Cardiac muscle cell (in vitro differentiated cells and primary cell): ENCODE measurements around the gene SPATA22. TPM values are rescaled to one million over a fixed set of nuclear protein-coding genes. Genes with fewer than 3 reads are reported as not detected.
"Not testable (repeated sequence)": the region's sequence is repeated elsewhere in the genome, so short reads cannot be mapped to it uniquely, and the experiment has no call there.

Experiments
- DNase-seq, 2 donors: peaks; one replicate each; pipeline versions ENCODE4 v3.0.0 to v3.0.0-alpha.2; 2010 to 2017; ENCODE audit warnings: low read depth in 1 of 2, low spot score in 1 of 2
- H3K27ac ChIP-seq: fragments of 200-600 bp; sonication (generic); 2 replicates; pipeline ENCODE4 v1.5.1; 2016
- H3K27me3 ChIP-seq: fragments of 200-600 bp; sonication (generic); 2 replicates; pipeline ENCODE4 v1.6.0; 2016; ENCODE audit warnings: control low read depth
- H3K36me3 ChIP-seq: fragments of 200-600 bp; sonication (generic); 2 replicates; pipeline ENCODE4 v1.5.1; 2016; ENCODE audit warnings: control low read depth
- H3K4me1 ChIP-seq: fragments of 200-600 bp; sonication (generic); 2 replicates; pipeline ENCODE4 v1.8.1; 2017; ENCODE audit warnings: low read depth, mild to moderate bottlenecking, mixed run types
- H3K4me3 ChIP-seq: fragments of 200-600 bp; sonication (generic); 2 replicates; pipeline ENCODE4 v1.5.1; 2016; ENCODE audit warnings: mild to moderate bottlenecking
- H3K9me3 ChIP-seq: fragments of 200-600 bp; sonication (generic); 2 replicates; pipeline ENCODE4 v1.5.1; 2017; ENCODE audit warnings: low read depth, mild to moderate bottlenecking, control low read depth
- polyA plus RNA-seq: library from polyadenylated mRNA; unstranded; fragments of >200 nt; fragmentation: Nextera tagmentation; extraction: Ambion mirVana; gene quantifications from 2 replicates; pipeline ENCODE4 v1.2.1, GENCODE V29; 2016
- total RNA-seq: library from RNA; depleted of rRNA; stranded (reverse); fragments of >200 nt; gene quantifications from 2 replicates; pipeline ENCODE4 v1.2.3, GENCODE V29; 2016
- TF ChIP-seq, protein P1 (sequence below): IDR thresholded peaks from 2 replicates; pipeline ENCODE4 v1.5.1; 2012; ENCODE audit warnings: low read depth, mild to moderate bottlenecking, low read length

Gene SPATA22
- total and polyA plus RNA-seq, 2 experiments from 2014 or later = not detected

DNA sequence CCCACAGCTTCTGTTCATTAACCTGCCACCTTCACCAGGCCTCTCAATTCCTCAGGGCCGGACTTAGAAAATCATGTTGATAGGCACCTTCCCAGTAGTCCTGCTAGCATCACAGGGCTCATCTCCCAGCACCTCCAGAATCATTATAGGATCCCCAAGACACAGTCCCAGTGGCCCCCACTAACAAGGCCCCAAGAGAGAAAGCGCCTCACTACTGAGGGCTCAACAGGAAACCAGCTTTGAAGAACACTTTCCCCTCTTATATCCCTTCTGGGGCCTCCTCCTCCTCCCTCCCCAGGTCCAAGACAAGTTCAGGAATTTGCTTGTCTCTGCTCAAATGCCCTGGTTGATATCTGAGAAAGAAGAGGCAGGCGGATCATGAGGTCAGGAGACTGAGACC, 60.5 kb downstream of the SPATA22 start, which contains the start of gene OR3A3:
TSS of gene OR3A3 (plus strand) at position 301 of the 400 bp plus-strand sequence.
- H3K27ac ChIP-seq = no peak within 1 kb of the TSS

DNA sequence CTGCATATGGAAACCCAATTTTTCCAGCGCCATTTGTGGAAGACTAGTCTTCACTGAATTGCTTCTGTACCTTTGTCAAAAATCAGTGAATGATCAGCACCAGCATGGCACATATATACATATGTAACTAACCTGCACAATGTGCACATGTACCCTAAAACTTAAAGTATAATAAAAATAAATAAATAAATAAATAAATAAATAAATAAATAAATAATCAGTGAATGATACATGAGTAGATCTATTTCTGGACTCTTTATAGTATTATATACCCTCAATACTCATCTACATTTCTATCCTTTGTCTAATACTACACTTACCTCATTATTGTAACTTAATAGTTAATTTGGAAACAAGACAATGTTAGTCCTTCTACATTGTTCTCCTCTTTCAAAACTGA, 67.8 kb downstream of the SPATA22 start:
- not testable (repeated sequence) for H3K9me3 ChIP-seq, H3K4me3 ChIP-seq, H3K27me3 ChIP-seq, DNase-seq, H3K36me3 ChIP-seq, H3K27ac ChIP-seq, H3K4me1 ChIP-seq

More for the DNA sequence above, 60.5 kb downstream of the SPATA22 start, which contains the start of gene OR3A3:
- no peak within 1 kb of the TSS for H3K4me3 ChIP-seq
- no peaks in the 10 kb centered on the region for H3K9me3 ChIP-seq
- H3K36me3 ChIP-seq = no peaks in the 10 kb centered on the region
- DNase-seq = no peak
- no peaks in the 10 kb centered on the region for H3K4me1 ChIP-seq
- TF ChIP-seq, protein P1, sequence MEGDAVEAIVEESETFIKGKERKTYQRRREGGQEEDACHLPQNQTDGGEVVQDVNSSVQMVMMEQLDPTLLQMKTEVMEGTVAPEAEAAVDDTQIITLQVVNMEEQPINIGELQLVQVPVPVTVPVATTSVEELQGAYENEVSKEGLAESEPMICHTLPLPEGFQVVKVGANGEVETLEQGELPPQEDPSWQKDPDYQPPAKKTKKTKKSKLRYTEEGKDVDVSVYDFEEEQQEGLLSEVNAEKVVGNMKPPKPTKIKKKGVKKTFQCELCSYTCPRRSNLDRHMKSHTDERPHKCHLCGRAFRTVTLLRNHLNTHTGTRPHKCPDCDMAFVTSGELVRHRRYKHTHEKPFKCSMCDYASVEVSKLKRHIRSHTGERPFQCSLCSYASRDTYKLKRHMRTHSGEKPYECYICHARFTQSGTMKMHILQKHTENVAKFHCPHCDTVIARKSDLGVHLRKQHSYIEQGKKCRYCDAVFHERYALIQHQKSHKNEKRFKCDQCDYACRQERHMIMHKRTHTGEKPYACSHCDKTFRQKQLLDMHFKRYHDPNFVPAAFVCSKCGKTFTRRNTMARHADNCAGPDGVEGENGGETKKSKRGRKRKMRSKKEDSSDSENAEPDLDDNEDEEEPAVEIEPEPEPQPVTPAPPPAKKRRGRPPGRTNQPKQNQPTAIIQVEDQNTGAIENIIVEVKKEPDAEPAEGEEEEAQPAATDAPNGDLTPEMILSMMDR = no peak
- H3K27me3 ChIP-seq = no peaks in the 10 kb centered on the region

DNA sequence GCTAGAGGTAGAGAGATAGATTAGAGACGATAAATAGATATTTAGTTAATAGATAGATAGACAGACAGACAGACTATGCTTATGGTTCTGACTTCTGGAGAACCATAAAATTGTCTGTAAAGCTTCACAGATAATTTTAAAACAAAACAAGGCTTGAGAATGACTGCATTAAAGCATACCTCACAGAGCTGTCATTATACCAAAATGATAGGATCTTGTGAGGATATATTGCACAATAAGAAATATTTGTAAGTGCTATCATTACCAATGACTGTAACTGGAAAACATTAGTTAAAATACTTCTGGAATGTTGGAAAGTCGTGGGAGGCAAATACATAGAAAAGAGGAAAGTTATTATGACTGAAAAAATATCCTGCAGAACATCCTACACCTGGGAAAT, 69.8 kb downstream of the SPATA22 start:
- TF ChIP-seq, protein P1 = no peak
- no peaks in the 10 kb centered on the region for H3K27me3 ChIP-seq

DNA sequence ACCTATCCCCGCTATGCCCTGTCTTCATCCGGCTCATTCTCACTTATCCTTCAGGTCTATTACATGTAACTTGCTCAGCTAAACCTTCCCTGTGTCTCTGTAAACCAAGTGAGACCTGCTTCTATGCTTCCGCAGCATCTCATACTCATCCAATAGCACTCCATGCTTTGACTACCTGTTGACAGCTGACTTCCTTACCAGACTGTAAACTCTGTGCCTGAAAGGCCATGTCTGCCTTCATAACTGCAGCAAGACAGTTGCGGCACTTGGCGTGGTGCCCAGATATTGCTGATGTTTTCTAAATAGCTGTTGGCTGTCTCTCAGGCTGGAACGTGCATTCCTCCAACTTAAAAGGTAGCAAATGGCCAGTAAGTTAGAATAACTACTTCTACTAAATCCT, 71.6 kb downstream of the SPATA22 start:
- H3K9me3 ChIP-seq = peaks cover 3% of the 10 kb centered on the region
- no peak for DNase-seq
- no peaks in the 10 kb centered on the region for H3K36me3 ChIP-seq
- H3K4me1 ChIP-seq = no peaks in the 10 kb centered on the region
- no peaks in the 10 kb centered on the region for H3K27me3 ChIP-seq
- no peak overlapping the region for H3K27ac ChIP-seq
- TF ChIP-seq, protein P1 = no peak
- H3K4me3 ChIP-seq = no peak overlapping the region

More for the DNA sequence above, 69.8 kb downstream of the SPATA22 start:
- Histone ChIP-seq H3K36me3 (no peaks in the 10 kb centered on the region), H3K4me1 (no peaks in the 10 kb centered on the region), H3K27ac (no peak overlapping the region), H3K4me3 (no peak overlapping the region), H3K9me3 (no peaks in the 10 kb centered on the region)
- no peak for DNase-seq

DNA sequence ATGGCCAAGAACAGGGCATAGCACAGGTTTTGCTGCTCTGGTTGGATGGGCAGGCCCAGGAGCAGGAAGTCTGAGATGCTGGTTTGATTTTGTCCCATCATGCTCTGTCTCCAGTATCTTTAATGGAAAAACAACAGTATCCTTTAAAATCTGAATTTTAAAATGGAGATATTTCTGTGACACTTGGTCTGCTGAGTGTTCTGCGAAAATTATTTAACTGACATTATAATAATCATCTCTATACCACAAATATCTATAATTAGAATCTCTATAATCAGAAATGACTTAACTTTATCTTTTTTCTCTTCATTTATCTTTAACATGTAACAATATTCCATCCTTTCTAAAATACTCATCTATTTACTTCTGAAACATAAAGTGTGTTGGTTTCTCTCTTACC, 73.3 kb downstream of the SPATA22 start, which contains the start of gene OR1E1:
TSS of gene OR1E1 (minus strand) at position 101 of the 400 bp plus-strand sequence. CDS start at position 101, 0 bp downstream.
- Histone ChIP-seq H3K27me3 (no peaks in the 10 kb centered on the region), H3K36me3 (no peaks in the 10 kb centered on the region), H3K27ac (no peak within 1 kb of the TSS), H3K4me3 (no peak within 1 kb of the TSS), H3K4me1 (no peaks in the 10 kb centered on the region), H3K9me3 (peaks cover 3% of the 10 kb centered on the region)
- DNase-seq = no peak
- TF ChIP-seq, protein P1 = no peak

DNA sequence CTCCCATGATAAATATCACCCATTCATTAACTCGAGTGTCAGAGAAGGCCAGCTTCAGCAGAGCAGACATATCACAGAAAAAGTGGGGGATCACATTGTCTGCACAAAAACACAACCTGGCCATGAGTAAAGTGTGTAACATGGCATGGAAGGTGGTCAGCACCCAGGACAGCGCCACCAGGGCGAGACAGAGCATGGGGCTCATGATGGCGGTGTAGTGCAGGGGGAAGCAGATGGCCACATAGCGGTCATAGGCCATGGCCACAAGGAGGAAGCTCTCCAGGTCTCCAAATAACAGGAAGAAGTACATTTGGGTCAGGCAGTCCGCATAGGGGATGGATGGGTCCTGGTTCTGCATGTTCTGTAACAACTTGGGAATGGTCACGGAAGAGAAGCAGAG, 73.8 kb downstream of the SPATA22 start:
- not testable (repeated sequence) for H3K27ac ChIP-seq, H3K27me3 ChIP-seq, DNase-seq, H3K36me3 ChIP-seq, H3K4me1 ChIP-seq, H3K9me3 ChIP-seq, H3K4me3 ChIP-seq

Other genes starting within 250 kb of the SPATA22 start
- gene OR3A1, start 173.5 kb downstream of the SPATA22 start, total RNA-seq = not detected in 2 replicates
- not detected in 2 replicates for gene OR3A1, start 173.5 kb downstream of the SPATA22 start, polyA plus RNA-seq
- not detected in 2 replicates for gene OR3A2, start 85.5 kb downstream of the SPATA22 start, total RNA-seq
- gene OR3A2, start 85.5 kb downstream of the SPATA22 start, polyA plus RNA-seq = not detected in 2 replicates
- not detected in 2 replicates for gene OR1E1, start 73.4 kb downstream of the SPATA22 start, total RNA-seq
- not detected in 2 replicates for gene OR1E1, start 73.4 kb downstream of the SPATA22 start, polyA plus RNA-seq
- not detected in 2 replicates for gene OR3A3, start 60.4 kb downstream of the SPATA22 start, total RNA-seq
- not detected in 2 replicates for gene OR3A3, start 60.4 kb downstream of the SPATA22 start, polyA plus RNA-seq
- gene OR1E2, start 38.0 kb downstream of the SPATA22 start, total RNA-seq = not detected in 2 replicates
- gene OR1E2, start 38.0 kb downstream of the SPATA22 start, polyA plus RNA-seq = 0.19 TPM in 1 of 2 replicates, not detected in the other
- not detected in 2 replicates for gene ASPA, start 4.2 kb upstream of the SPATA22 start, total RNA-seq
- gene ASPA, start 4.2 kb upstream of the SPATA22 start, polyA plus RNA-seq = not detected in 2 replicates
- gene TRPV3, start 86.0 kb upstream of the SPATA22 start, total RNA-seq = 1.8 and 2.0 TPM in 2 replicates
- 1.1 and 1.2 TPM in 2 replicates for gene TRPV3, start 86.0 kb upstream of the SPATA22 start, polyA plus RNA-seq
- 5.4 and 7.1 TPM in 2 replicates for gene TRPV1, start 137.6 kb upstream of the SPATA22 start, total RNA-seq
- 4.0 and 5.0 TPM in 2 replicates for gene TRPV1, start 137.6 kb upstream of the SPATA22 start, polyA plus RNA-seq
- gene SHPK, start 164.4 kb upstream of the SPATA22 start, total RNA-seq = 6.1 and 8.8 TPM in 2 replicates
- 3.6 and 5.0 TPM in 2 replicates for gene SHPK, start 164.4 kb upstream of the SPATA22 start, polyA plus RNA-seq
- gene CTNS, start 164.9 kb upstream of the SPATA22 start, total RNA-seq = 17.0 and 21.1 TPM in 2 replicates
- 13.5 and 17.8 TPM in 2 replicates for gene CTNS, start 164.9 kb upstream of the SPATA22 start, polyA plus RNA-seq
- 141 and 232 TPM in 2 replicates for gene TAX1BP3, start 196.8 kb upstream of the SPATA22 start, total RNA-seq
- gene TAX1BP3, start 196.8 kb upstream of the SPATA22 start, polyA plus RNA-seq = 155 and 286 TPM in 2 replicates
- 56.0 and 91.8 TPM in 2 replicates for gene EMC6, start 197.0 kb upstream of the SPATA22 start, total RNA-seq
- 154 and 165 TPM in 2 replicates for gene EMC6, start 197.0 kb upstream of the SPATA22 start, polyA plus RNA-seq
- gene P2RX5, start 224.3 kb upstream of the SPATA22 start, total RNA-seq = 0.09 and 0.46 TPM in 2 replicates
- 0.46 TPM in 1 of 2 replicates, not detected in the other for gene P2RX5, start 224.3 kb upstream of the SPATA22 start, polyA plus RNA-seq